Neural crest cell (in vitro differentiated cells): ENCODE results near the gene OR4D6. TPM values are rescaled to one million over a fixed set of nuclear protein-coding genes. Genes with fewer than 3 reads are reported as not detected.

Experiments used
- DNase-seq: peaks from one replicate; pipeline ENCODE4 v3.0.0; 2021; ENCODE audit warnings: low read depth, mixed read lengths, low spot score
- H3K27ac Mint-ChIP-seq: one replicate; pipeline ENCODE4 v1.8.0; 2021; ENCODE audit warnings: mild to moderate bottlenecking, mixed read lengths; ENCODE audit not compliant: unreplicated experiment
- H3K27me3 Mint-ChIP-seq: 2 replicates; pipeline ENCODE4 v1.8.0; 2021; ENCODE audit warnings: low read depth, mild to moderate bottlenecking, mixed read lengths
- H3K36me3 Mint-ChIP-seq: 2 replicates; pipeline ENCODE4 v1.8.0; 2021; ENCODE audit warnings: low read depth, mild to moderate bottlenecking, mixed read lengths
- H3K4me1 Mint-ChIP-seq: 2 replicates; pipeline ENCODE4 v1.8.0; 2021; ENCODE audit warnings: mixed read lengths
- H3K4me3 Mint-ChIP-seq: one replicate; pipeline ENCODE4 v1.8.0; 2021; ENCODE audit warnings: mild to moderate bottlenecking, mixed read lengths
- H3K9me3 Mint-ChIP-seq: 2 replicates; pipeline ENCODE4 v1.8.0; 2021; ENCODE audit warnings: mixed read lengths
- total RNA-seq: library from RNA; stranded (reverse); gene quantifications from 2 replicates; pipeline ENCODE4 v1.2.1, GENCODE V29; 2021
- TF ChIP-seq, protein P1 (sequence below): fragments of 200-600 bp; sonication (generic); conservative IDR thresholded peaks from 2 replicates; pipeline ENCODE4 v1.5.0; 2021; ENCODE audit warnings: antibody characterized with exemption, mild to moderate bottlenecking

Gene OR4D6
- total RNA-seq, 1 donor from 2014 or later: not detected

DNA sequence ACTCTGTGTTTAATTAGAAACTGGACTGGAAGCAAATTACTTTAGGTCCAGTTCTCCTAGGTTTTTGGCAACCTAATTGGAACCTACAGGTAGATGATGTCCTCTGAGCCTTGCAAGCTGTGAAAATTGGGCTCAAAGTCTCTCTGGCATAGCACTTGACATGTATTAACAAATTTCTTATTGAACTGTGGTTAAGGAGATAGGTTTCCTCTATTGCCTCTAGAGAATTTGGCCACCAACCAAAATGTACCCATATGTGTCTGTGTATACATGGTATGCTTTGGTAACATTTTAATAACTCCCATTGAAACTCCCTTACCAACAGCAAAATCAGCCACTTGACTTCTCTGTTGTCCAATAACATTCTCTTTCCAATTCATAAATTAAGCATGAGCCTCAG lies 16.3 kb downstream of the OR4D6 start, which contains the start of gene OR4D10:
TSS of gene OR4D10 (plus strand) at position 301 of the 400 bp plus-strand sequence. CDS start 4,115 bp downstream, outside the sequence.
- Mint-ChIP-seq H3K4me3 (no peak within 1 kb of the TSS), H3K27me3 (peaks cover 24% of the 10 kb centered on the region), H3K36me3 (no peaks in the 10 kb centered on the region), H3K27ac (no peak within 1 kb of the TSS), H3K4me1 (no peaks in the 10 kb centered on the region), H3K9me3 (no peaks in the 10 kb centered on the region)
- DNase-seq: no peak
- TF ChIP-seq, protein P1, sequence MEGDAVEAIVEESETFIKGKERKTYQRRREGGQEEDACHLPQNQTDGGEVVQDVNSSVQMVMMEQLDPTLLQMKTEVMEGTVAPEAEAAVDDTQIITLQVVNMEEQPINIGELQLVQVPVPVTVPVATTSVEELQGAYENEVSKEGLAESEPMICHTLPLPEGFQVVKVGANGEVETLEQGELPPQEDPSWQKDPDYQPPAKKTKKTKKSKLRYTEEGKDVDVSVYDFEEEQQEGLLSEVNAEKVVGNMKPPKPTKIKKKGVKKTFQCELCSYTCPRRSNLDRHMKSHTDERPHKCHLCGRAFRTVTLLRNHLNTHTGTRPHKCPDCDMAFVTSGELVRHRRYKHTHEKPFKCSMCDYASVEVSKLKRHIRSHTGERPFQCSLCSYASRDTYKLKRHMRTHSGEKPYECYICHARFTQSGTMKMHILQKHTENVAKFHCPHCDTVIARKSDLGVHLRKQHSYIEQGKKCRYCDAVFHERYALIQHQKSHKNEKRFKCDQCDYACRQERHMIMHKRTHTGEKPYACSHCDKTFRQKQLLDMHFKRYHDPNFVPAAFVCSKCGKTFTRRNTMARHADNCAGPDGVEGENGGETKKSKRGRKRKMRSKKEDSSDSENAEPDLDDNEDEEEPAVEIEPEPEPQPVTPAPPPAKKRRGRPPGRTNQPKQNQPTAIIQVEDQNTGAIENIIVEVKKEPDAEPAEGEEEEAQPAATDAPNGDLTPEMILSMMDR: no peak

DNA sequence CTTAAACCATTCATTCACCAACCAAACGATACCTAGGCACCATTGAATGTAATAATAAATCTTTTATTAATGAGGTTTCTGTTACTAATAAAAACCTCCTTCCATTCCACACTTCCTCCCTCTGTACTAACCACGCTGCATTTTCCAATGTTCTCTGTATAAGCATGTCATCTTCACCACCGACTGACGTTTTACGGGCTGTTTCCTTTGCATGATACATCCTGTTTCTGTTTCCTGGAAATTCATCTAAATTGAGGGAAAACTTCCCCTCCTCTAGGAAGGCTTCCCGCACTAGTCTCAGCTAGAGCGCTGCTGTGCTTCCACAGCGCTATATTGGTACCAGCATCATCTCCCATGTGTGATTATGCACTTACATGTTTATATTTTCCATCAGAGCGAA lies 18.4 kb downstream of the OR4D6 start:
- no peaks in the 10 kb centered on the region for H3K9me3 Mint-ChIP-seq
- no peak for DNase-seq
- no peak overlapping the region for H3K27ac Mint-ChIP-seq
- H3K4me3 Mint-ChIP-seq: no peak overlapping the region
- no peaks in the 10 kb centered on the region for H3K36me3 Mint-ChIP-seq
- H3K4me1 Mint-ChIP-seq: no peaks in the 10 kb centered on the region
- peaks cover 29% of the 10 kb centered on the region for H3K27me3 Mint-ChIP-seq
- TF ChIP-seq, protein P1: no peak

DNA sequence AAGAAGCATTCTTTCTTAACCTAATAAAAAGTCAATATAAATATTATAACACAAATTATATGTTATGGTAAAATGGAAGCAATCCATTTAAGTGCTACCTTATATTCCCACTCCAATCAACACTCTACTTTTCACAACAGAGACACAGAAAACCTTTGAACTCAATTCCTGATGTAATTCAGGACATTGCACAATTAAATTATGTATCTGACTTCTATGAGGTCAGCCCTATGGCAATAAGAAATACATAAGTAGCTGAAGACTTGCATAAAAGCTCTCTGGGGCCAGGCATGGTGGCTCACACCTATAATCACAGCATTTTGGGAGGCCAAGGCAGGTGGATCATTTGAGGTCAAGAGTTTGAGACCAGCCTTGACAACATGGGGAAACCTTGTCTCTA lies 23.1 kb downstream of the OR4D6 start:
- Mint-ChIP-seq H3K36me3 (no peaks in the 10 kb centered on the region), H3K4me1 (no peaks in the 10 kb centered on the region), H3K27ac (no peak overlapping the region)

DNA sequence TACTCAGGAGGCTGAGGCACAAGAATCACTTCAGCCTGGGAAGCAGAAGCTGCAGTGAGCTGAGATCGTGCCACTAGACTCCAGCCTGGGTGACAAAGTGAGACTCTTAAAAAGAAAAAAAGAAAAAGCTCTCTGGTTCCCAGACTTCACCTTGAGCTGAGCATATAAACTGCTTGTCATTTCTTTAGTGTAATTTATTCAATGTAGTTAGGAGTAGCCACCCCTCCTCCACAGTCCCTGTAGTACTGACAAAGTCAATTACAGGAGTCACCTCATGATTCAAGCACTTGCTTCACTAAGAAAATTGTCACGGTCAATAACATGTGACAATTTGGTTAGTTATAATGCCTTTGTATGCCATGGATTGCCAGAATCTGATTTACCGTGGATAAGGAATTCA lies 23.6 kb downstream of the OR4D6 start:
- no peak for DNase-seq
- H3K4me3 Mint-ChIP-seq: no peak overlapping the region
- no peak overlapping the region for H3K27ac Mint-ChIP-seq
- no peaks in the 10 kb centered on the region for H3K9me3 Mint-ChIP-seq
- H3K36me3 Mint-ChIP-seq: no peaks in the 10 kb centered on the region
- TF ChIP-seq, protein P1: no peak
- no peaks in the 10 kb centered on the region for H3K4me1 Mint-ChIP-seq
- H3K27me3 Mint-ChIP-seq: peaks cover 21% of the 10 kb centered on the region

More for the DNA sequence above, 23.1 kb downstream of the OR4D6 start:
- Mint-ChIP-seq H3K27me3 (peaks cover 23% of the 10 kb centered on the region), H3K4me3 (no peak overlapping the region), H3K9me3 (no peaks in the 10 kb centered on the region)
- TF ChIP-seq, protein P1: no peak
- no peak for DNase-seq

DNA sequence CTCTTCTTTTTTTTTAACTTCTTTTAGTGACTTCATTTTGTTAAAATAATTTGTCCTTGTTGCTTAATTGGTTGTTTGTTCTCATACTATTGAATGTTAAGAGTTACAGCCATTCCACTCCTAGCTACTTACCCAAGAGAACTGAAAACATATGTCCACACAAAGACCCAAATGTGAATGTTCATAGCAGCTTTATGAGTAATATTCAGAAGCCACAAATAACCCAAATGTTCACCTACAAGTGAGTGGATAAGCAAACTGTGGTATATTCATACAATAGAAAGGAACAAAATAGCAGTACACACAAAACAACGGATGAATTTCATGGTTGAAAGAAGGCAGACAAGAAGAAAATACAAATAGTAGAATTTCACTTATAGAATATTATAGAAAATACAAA lies 45.2 kb downstream of the OR4D6 start:
- H3K36me3 Mint-ChIP-seq: no peaks in the 10 kb centered on the region
- peaks cover 2% of the 10 kb centered on the region for H3K9me3 Mint-ChIP-seq
- TF ChIP-seq, protein P1: no peak
- H3K27ac Mint-ChIP-seq: no peak overlapping the region
- H3K27me3 Mint-ChIP-seq: no peaks in the 10 kb centered on the region
- H3K4me3 Mint-ChIP-seq: no peak overlapping the region
- DNase-seq: no peak
- no peaks in the 10 kb centered on the region for H3K4me1 Mint-ChIP-seq

DNA sequence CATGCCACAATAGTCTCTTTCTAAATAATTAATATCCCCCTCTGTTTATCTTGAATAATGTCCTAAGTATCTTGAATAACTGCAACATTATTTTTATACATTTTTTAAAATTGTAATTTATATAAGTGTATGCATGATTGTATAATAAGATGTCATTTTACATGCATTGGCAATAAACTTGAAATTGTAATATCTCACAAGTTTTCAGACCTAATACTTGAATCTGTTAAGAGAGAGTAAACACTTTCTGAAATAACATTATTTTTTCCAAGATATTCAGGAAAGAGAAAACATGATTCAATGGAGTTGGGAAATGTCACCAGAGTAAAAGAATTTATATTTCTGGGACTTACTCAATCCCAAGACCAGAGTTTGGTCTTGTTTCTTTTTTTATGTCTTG lies 46.5 kb downstream of the OR4D6 start, which contains the start of gene OR4D11:
TSS of gene OR4D11 (plus strand) at position 301 of the 400 bp plus-strand sequence. CDS start at position 301, 0 bp downstream.
- TF ChIP-seq, protein P1: no peak
- Mint-ChIP-seq H3K9me3 (peaks cover 2% of the 10 kb centered on the region), H3K4me1 (no peaks in the 10 kb centered on the region), H3K36me3 (no peaks in the 10 kb centered on the region), H3K27me3 (no peaks in the 10 kb centered on the region), H3K4me3 (no peak within 1 kb of the TSS), H3K27ac (no peak within 1 kb of the TSS)
- DNase-seq: no peak
